KMS-11 (cell line): ENCODE results near the gene CUEDC2.
A peak's percentile ranks its signal among the peaks of the same experiment; 100 is the strongest.

Experiments
- H2AFZ ChIP-seq: fragments of 200-600 bp; sonication (generic); 2 replicates; pipeline ENCODE4 v1.6.1; 2016; ENCODE audit warnings: antibody characterized with exemption, mixed run types, low read depth
- H3K27ac ChIP-seq: fragments of 200-600 bp; sonication (generic); 2 replicates; pipeline ENCODE4 v1.6.1; 2016; ENCODE audit warnings: mild to moderate bottlenecking, mixed run types
- H3K27me3 ChIP-seq: fragments of 200-600 bp; sonication (generic); 2 replicates; pipeline ENCODE4 v1.6.1; 2017; ENCODE audit warnings: mild to moderate bottlenecking, low read depth, mixed run types, moderate library complexity; ENCODE audit not compliant: insufficient read depth
- H3K36me3 ChIP-seq: fragments of 200-600 bp; sonication (generic); 2 replicates; pipeline ENCODE4 v1.6.1; 2017; ENCODE audit warnings: mild to moderate bottlenecking, mixed run types; ENCODE audit not compliant: insufficient read depth
- H3K4me1 ChIP-seq: fragments of 200-600 bp; sonication (generic); 2 replicates; pipeline ENCODE4 v1.6.1; 2016; ENCODE audit warnings: mild to moderate bottlenecking, low read depth, mixed run types; ENCODE audit not compliant: poor library complexity, severe bottlenecking
- H3K4me2 ChIP-seq: fragments of 200-600 bp; sonication (generic); 2 replicates; pipeline ENCODE4 v1.7.0; 2016; ENCODE audit warnings: mild to moderate bottlenecking, mixed run types
- H3K4me3 ChIP-seq: fragments of 200-600 bp; sonication (generic); IDR thresholded peaks from 2 replicates; pipeline ENCODE4 v1.6.1; 2017; ENCODE audit warnings: low read depth, low read length, mixed read lengths; ENCODE audit not compliant: insufficient read depth
- H3K79me2 ChIP-seq: fragments of 200-600 bp; sonication (generic); 2 replicates; pipeline ENCODE4 v1.6.1; 2016; ENCODE audit warnings: low read depth, mixed run types; ENCODE audit not compliant: insufficient read depth
- H3K9ac ChIP-seq: fragments of 200-600 bp; sonication (generic); 2 replicates; pipeline ENCODE4 v1.6.1; 2016; ENCODE audit warnings: mild to moderate bottlenecking, mixed run types
- H4K20me1 ChIP-seq: fragments of 200-600 bp; sonication (generic); 2 replicates; pipeline ENCODE4 v1.6.1; 2016; ENCODE audit warnings: mild to moderate bottlenecking, mixed run types; ENCODE audit not compliant: insufficient read depth
- CTCF ChIP-seq: fragments of 200-600 bp; sonication (generic); conservative IDR thresholded peaks from 2 replicates; pipeline ENCODE4 v1.6.1; 2017; ENCODE audit warnings: low read depth, mild to moderate bottlenecking, antibody characterized with exemption, low read length, moderate library complexity, mixed read lengths

The CUEDC2 gene

GRCh38 chr10:102452672-102453340 lies 20.4 kb upstream of the CUEDC2 start:
- Histone ChIP-seq H3K36me3 (no peaks in the 10 kb centered on the region), H3K4me3 (no peak overlapping the region), H2AFZ (no peak overlapping the region)

GRCh38 chr10:102451105-102451969 lies 19.0 kb upstream of the CUEDC2 start, which contains the start of gene C10orf95:
TSS of gene C10orf95 (minus strand) at chr10:102451543. CDS start at chr10:102451093, 450 bp downstream.
- H3K4me3 ChIP-seq, result no peak within 1 kb of the TSS
- no peak for TF ChIP-seq CTCF
- H3K4me1 ChIP-seq, result peaks cover 36% of the 10 kb centered on the region
- no peaks in the 10 kb centered on the region for H3K36me3 ChIP-seq
- no peaks in the 10 kb centered on the region for H3K27me3 ChIP-seq
- peaks cover 14% of the 10 kb centered on the region for H3K79me2 ChIP-seq
- H3K4me2 ChIP-seq, result peak within 1 kb of the TSS; percentile 65
- no peaks in the 10 kb centered on the region for H4K20me1 ChIP-seq
- H3K9ac ChIP-seq, result peak within 1 kb of the TSS; percentile 81; the same call in 1 of the 2 replicates
- H2AFZ ChIP-seq, result peak within 1 kb of the TSS; percentile 57; the same call in 1 of the 2 replicates
- H3K27ac ChIP-seq, result peak within 1 kb of the TSS; percentile 73

More at GRCh38 chr10:102452672-102453340, 20.4 kb upstream of the CUEDC2 start:
- H3K4me2 ChIP-seq, result peak overlapping the region; percentile 65
- H3K4me1 ChIP-seq, result peaks cover 36% of the 10 kb centered on the region
- no peak for TF ChIP-seq CTCF
- H4K20me1 ChIP-seq, result no peaks in the 10 kb centered on the region
- peaks cover 14% of the 10 kb centered on the region for H3K79me2 ChIP-seq
- H3K27ac ChIP-seq, result peak overlapping the region; percentile 62
- H3K27me3 ChIP-seq, result no peaks in the 10 kb centered on the region
- no peak overlapping the region; the same call in 1 of the 2 replicates for H3K9ac ChIP-seq

- H3K4me2 ChIP-seq, result peak overlapping the region; percentile 61
- H3K27me3 ChIP-seq, result no peaks in the 10 kb centered on the region
- peak overlapping the region; percentile 73 for H3K27ac ChIP-seq
- H3K36me3 ChIP-seq, result no peaks in the 10 kb centered on the region
- H4K20me1 ChIP-seq, result no peaks in the 10 kb centered on the region
- TF ChIP-seq CTCF, result no peak
- H3K4me1 ChIP-seq, result peaks cover 36% of the 10 kb centered on the region
- H3K4me3 ChIP-seq, result no peak overlapping the region
- peak overlapping the region; percentile 57 for H2AFZ ChIP-seq
- peak overlapping the region; percentile 81 for H3K9ac ChIP-seq
- H3K79me2 ChIP-seq, result peaks cover 14% of the 10 kb centered on the region
Observed at GRCh38 chr10:102450374-102451104, 18.2 kb upstream of the CUEDC2 start.

GRCh38 chr10:102450124-102450373 lies 17.7 kb upstream of the CUEDC2 start:
- H3K27me3 ChIP-seq, result no peaks in the 10 kb centered on the region
- no peaks in the 10 kb centered on the region for H4K20me1 ChIP-seq
- peaks cover 36% of the 10 kb centered on the region for H3K4me1 ChIP-seq
- H3K9ac ChIP-seq, result peak overlapping the region; percentile 81
- TF ChIP-seq CTCF, result no peak
- no peak overlapping the region for H3K4me3 ChIP-seq
- H3K36me3 ChIP-seq, result no peaks in the 10 kb centered on the region
- H2AFZ ChIP-seq, result peak overlapping the region; percentile 57
- H3K79me2 ChIP-seq, result peaks cover 14% of the 10 kb centered on the region
- H3K4me2 ChIP-seq, result peak overlapping the region; percentile 61
- H3K27ac ChIP-seq, result peak overlapping the region; percentile 73
